Measurements from ENCODE around the gene SGPP2. TPM values are rescaled to one million over a fixed set of nuclear protein-coding genes. Genes with fewer than 3 reads are reported as not detected.

SGPP2 gene
- total RNA-seq: 0.21 TPM

- peak within 1 kb of the TSS; percentile 45 to 50 for H3K4me3 ChIP-seq
- no peak for TF ChIP-seq CTCF (IDR thresholded peaks at IDR 0.05)
- no peaks in the 10 kb centered on the region for H3K36me3 ChIP-seq
- H3K27me3 ChIP-seq: no peaks in the 10 kb centered on the region
- intact Hi-C loops (cut with DNase I): no loop called here
- no peak for DNase-seq (ENCODE audit: low spot score in 2 of 2)
- H3K4me1 ChIP-seq: no peaks in the 10 kb centered on the region
- H3K9me3 ChIP-seq: no peaks in the 10 kb centered on the region
- H3K27ac ChIP-seq: no peak within 1 kb of the TSS
These were observed at the start of gene SGPP2 for GRCh38 chr2:222424276-222424728. Gene SGPP2, plus strand, starts transcription at chr2:222424543. Its CDS starts 60 bp downstream, at chr2:222424603.

GRCh38 chr2:222375798-222376197, 48.5 kb upstream of the SGPP2 start:
- H3K27ac ChIP-seq: no peak overlapping the region
- no peaks in the 10 kb centered on the region for H3K4me1 ChIP-seq
- H3K9me3 ChIP-seq: no peaks in the 10 kb centered on the region
- H3K4me3 ChIP-seq: no peak overlapping the region
- no peak for TF ChIP-seq CTCF (IDR thresholded peaks at IDR 0.05)
- intact Hi-C loops (cut with DNase I): no loop called here
- H3K36me3 ChIP-seq: no peaks in the 10 kb centered on the region
- no peaks in the 10 kb centered on the region for H3K27me3 ChIP-seq
- no peak for DNase-seq (ENCODE audit: low spot score in 2 of 2)

GRCh38 chr2:222380456-222380855, 43.9 kb upstream of the SGPP2 start:
- Histone ChIP-seq H3K4me1 (no peaks in the 10 kb centered on the region), H3K27me3 (no peaks in the 10 kb centered on the region), H3K36me3 (no peaks in the 10 kb centered on the region), H3K9me3 (no peaks in the 10 kb centered on the region), H3K4me3 (no peak overlapping the region), H3K27ac (no peak overlapping the region)
- intact Hi-C loops (cut with DNase I): no loop called here
- DNase-seq (ENCODE audit: low spot score in 2 of 2): no peak
- TF ChIP-seq CTCF (IDR thresholded peaks at IDR 0.05): no peak

GRCh38 chr2:222381566-222381965, 42.8 kb upstream of the SGPP2 start:
- intact Hi-C loops (cut with DNase I): no loop called here
- H3K27ac ChIP-seq: no peak overlapping the region
- H3K4me1 ChIP-seq: no peaks in the 10 kb centered on the region
- no peak for DNase-seq (ENCODE audit: low spot score in 2 of 2)
- no peaks in the 10 kb centered on the region for H3K9me3 ChIP-seq
- no peak overlapping the region for H3K4me3 ChIP-seq
- H3K27me3 ChIP-seq: no peaks in the 10 kb centered on the region
- no peaks in the 10 kb centered on the region for H3K36me3 ChIP-seq
- no peak for TF ChIP-seq CTCF (IDR thresholded peaks at IDR 0.05)

GRCh38 chr2:222383255-222383654, 41.1 kb upstream of the SGPP2 start:
- H3K27ac ChIP-seq: no peak overlapping the region
- no peaks in the 10 kb centered on the region for H3K36me3 ChIP-seq
- no peaks in the 10 kb centered on the region for H3K4me1 ChIP-seq
- DNase-seq (ENCODE audit: low spot score in 2 of 2): no peak
- no peaks in the 10 kb centered on the region for H3K27me3 ChIP-seq
- intact Hi-C loops (cut with DNase I): no loop called here
- no peak overlapping the region for H3K4me3 ChIP-seq
- no peaks in the 10 kb centered on the region for H3K9me3 ChIP-seq
- no peak for TF ChIP-seq CTCF (IDR thresholded peaks at IDR 0.05)

GRCh38 chr2:222391743-222392285, 32.5 kb upstream of the SGPP2 start:
- H3K4me1 ChIP-seq: no peaks in the 10 kb centered on the region
- H3K36me3 ChIP-seq: no peaks in the 10 kb centered on the region
- H3K4me3 ChIP-seq: no peak overlapping the region
- DNase-seq (ENCODE audit: low spot score in 2 of 2): no peak
- H3K27me3 ChIP-seq: no peaks in the 10 kb centered on the region
- no peaks in the 10 kb centered on the region for H3K9me3 ChIP-seq
- intact Hi-C loops (cut with DNase I): no loop called here
- no peak overlapping the region for H3K27ac ChIP-seq
- TF ChIP-seq CTCF (IDR thresholded peaks at IDR 0.05): no peak
